Activated CD4-positive, alpha-beta T cell treated with anti-CD3 and anti-CD28 coated beads, Interleukin-2, amount 50 U/mL, for 1 hour (primary cell): ENCODE results near the gene MSX1.

ENCODE experiments used
- DNase-seq: peaks from one replicate; pipeline ENCODE4 v3.0.0-alpha.2; 2020

Gene MSX1

DNA sequence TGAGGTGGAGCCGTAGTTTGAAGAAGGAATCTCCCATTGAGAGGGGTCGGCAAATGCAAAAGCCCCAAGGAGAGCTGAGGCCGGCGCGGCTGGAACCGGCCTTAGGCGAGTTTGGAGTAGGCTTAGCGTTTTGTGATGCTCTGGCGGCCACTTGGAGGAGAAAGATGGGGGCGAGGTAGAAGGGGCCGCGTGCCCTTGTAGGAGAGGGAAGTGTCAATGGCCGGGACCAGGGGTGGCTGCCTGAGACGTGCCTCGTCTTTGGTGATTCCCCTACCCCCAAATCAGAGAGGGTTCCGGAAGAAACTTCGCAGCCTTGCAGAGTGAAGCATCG lies 11.7 kb downstream of the MSX1 start:
- DNase-seq: no peak

DNA sequence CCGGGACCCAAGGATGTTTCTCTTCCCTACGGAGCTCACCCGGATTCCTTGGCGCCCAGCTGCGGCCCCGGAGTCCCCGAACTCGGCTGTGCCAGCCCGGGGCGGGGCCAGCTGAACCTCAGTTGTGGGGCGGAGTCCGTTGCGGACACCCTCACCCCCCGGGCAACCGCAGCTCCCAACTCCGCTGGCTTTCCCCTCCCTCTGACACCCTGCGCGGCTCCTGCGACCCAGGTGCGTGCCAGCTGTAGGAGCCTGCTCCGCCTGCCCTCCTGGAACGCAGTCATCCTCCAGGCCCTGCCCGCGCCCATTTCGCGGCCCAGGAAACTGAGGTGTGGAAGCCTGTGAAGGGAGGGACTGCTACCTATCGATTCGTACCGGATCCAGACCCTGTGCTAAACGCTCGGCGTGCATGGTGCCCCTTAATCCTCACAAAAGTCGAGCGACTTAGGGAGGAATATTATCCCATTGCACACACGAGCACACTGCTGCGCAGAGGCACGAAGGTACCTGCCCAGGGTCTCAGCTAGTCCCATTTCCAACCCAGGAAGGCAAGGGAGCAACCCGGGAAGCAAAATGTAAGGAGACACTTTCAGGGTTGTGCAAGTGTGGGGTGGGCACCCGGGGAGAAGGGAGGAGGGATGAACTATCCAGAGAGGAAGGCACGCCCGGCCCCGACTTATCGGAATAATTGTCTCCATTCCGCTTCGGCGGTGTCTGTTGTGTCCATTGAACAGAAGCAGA lies 12.3 kb downstream of the MSX1 start:
- DNase-seq: no peak

DNA sequence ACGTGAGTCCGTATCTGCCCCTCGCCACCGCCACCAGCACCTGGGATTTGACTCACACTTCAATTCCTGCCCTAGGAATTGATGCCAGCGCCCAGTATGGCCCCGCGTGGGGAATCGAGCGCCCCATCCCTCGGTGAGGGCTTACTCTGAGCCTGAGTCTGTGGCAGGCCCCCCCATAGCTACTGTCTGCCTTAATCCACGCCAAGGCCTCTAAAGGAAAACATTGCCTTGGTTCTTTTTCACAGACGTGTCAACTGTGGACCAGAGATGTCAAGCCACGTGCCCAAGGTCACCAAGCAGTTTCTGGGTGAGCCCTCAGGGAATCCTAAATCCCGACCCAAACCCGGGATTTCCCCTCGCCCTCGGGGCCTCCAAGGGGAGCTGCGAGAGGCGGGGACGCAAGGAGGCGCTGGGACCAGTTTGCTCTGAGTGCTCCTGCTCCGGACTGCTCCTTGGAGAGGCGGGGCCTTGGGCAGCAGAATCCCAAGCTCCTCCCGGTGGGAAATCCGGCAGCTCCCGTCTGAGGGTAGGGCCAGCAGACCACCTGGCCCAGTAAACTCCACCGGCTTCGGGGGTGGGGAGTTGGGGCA lies 12.9 kb downstream of the MSX1 start:
- no peak for DNase-seq

DNA sequence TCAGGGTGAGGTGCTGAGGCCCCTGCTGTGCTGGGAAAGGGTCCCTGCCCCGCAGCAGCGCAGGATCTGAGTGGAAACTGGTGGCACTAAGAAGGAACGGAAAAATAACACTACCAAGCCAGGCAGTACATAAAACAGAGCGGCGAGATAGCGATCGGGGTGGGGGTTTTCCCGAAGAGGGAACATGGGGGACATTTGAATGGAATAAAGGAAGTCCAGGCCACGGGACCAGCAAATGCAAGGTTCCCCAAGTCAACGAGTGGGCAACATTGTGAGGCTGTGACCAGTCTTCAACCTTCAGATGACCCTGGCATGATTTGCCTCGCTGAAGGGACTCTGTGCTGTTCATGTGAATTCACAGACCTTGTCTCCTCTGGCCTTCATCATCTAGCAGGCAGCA lies 13.7 kb downstream of the MSX1 start:
- DNase-seq: no peak

DNA sequence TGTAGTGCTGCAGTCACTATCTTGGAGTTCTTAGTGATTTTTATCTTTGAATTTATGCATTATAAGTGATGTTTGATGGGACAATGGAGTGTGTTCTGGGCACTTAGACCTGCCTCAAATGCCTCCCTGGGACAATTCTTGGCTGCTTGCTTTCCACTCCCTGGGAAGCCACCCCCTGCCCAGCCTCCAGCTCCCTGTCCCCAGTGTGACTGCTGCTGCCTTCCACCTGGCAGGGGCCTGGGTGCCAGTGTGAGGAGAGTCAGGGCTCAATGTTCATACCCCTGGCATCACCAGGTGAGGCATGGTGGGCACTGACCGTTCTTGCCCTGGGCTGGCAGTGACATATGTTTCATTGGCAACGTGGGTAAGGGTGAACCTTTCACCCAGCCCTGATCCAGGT lies 14.8 kb downstream of the MSX1 start:
- no peak for DNase-seq

DNA sequence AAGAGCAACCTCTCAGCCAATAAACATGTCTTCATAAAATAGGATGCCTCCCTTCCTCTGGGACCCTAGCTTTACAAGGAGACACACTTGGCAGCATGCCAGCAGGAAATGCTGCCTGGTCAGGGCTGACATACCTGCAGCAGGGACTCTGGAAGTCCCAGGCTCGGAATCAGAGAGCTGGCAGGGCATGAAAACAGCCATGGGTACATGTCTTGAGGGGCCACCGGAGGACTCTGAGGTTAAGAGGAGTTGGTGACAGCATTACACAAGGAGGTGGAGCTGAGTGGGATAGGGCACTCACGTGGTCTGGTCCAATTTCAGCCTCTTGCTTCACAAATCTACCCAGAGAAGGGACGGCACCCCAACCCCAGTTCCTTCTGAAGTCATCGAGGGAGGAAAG lies 15.7 kb downstream of the MSX1 start:
- DNase-seq: no peak

DNA sequence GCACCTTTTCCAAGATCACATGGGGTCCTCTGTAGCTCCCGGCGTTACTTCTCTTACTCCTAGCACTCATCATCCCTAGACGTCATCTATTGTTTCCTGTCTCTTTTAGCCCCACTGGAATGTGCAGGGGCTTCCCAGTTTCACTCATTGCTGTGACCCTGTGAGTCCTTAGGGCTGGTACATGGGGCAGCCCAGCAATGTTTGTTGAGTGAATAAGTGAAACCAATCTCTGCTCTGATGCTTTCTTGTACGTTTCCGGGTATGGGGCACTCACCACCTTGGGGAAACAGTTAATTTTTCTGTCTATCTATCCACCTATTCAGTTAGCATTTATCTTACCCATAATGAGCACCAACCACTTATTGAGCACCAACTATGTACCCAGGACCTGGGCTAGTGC lies 16.1 kb downstream of the MSX1 start:
- DNase-seq: no peak

DNA sequence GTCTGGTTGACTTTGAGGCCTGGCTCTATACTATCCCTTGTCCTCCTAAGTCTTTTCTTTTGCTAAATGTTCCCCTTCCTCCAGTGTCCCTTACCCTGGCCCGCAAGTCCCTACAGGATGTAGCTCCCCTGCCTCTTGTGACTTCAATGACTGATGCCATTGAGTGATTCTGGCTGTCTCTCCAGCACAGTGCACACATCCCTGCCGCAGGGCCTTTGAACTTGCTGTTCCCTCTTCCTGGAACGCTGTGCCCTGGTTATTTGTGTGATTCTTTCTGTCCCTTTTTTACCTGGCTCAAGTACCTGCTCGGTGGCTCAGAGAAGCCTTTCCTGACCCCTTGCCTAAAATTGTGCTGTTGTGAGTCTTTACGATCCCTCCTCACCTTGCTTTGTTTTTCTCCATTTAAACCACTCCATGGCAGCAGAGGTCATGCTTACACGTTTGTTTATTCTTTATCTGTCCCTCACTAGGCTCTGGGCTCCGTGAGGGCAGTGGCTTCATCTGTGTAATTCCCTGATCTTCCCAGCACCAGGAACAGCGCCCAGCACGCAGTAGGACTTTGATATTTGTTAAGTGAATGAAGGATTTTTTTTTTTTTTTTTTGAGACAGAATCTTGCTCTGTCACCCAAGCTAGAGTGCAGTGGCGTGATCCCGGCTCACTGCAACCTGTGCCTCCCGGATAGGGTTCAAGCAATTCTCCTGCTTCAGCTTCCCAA lies 17.6 kb downstream of the MSX1 start:
- no peak for DNase-seq

DNA sequence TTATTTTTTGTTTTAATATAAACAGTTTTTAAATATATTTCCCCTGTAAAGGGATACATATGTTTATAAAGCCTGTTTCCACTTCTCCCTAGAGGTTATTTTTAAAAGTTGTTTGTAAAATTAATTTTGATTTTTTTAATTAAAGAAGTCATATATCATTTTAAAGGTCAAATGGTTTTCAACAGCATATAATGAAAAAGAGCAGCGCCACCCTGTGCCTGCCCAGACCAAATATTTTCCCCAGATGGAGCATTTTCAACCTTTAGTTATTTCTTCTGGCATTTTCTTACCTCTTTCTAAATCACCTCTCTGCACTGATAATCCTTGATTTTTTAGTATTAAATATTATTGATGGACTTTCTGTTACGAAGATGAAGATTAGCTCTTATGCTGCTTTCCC lies 21.0 kb downstream of the MSX1 start:
- DNase-seq: no peak

DNA sequence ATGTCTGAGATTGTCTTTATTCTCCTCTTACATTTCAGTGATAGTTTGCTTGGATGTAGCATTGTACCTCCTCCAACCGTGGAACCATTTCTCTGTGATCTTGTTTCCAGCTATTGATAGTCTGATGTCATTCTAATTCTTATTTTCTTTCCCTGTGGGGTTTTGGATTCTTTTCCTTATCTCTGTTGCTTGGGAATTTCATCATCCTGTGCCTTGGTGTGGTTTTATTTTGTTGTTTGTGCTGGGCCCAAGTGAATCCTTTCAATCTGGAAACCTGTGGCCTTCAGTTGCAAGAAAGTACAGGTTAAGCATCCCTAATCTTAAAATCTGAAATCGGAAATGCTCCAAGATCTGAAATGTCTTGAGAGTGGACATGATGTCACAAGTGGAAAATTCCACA lies 22.0 kb downstream of the MSX1 start:
- no peak for DNase-seq

DNA sequence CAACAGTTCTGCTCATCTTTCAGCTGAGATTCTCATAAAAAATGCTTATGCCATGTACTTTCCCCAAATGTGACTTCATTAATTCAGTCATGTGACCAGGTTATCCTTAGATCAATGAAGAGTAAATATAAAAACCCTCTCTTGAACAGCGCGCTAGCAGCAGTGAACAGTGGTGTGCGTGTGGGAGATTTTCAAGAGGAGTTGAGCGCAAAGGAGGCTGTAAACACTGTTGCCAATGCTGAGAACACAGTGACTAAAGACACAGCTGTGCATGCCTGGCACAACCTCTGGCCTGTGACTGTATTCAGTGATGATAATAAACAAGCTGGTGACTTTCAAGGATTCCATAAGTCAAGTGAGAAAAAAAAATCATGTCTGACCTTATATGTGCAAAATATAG lies 25.1 kb downstream of the MSX1 start:
- DNase-seq: no peak

DNA sequence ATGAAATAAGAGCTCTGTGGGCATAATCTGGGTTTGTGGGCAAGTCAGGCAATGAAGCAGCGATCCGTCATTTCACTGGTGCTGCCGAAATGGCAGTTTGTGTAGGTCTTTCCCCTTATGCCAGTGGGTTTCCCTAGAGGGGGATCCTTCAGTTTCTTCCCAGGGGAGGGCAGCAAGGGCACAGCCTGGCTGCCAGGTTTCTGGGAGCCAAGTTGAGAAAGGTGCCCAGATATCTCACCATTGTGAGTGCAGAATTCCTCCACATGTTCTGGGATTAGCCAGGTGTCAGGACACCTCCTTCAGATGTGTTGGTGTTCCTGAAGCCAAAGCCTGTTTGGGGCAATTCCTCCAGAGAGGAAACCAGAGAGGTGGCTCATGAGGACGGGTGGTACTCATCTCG lies 28.0 kb downstream of the MSX1 start:
- DNase-seq: no peak

DNA sequence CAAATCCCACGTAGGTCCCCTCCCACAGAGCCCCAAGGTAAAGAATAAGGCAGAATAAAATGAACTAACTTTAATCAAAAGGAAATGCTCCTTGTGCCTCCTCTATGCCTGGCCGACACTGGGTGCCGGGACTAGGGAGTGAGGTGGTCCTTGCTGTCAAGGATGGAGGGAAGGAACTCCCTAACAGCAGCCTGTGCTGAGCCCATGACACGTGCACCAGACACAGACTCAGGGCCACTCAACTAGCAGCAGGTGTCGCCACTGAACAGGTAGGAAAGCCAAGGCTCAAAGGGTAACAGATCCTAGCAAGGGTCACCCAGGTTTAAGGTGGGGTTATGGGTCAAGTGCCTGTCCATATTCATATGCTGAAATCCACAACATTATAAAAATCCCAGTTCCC lies 29.2 kb downstream of the MSX1 start:
- no peak for DNase-seq

DNA sequence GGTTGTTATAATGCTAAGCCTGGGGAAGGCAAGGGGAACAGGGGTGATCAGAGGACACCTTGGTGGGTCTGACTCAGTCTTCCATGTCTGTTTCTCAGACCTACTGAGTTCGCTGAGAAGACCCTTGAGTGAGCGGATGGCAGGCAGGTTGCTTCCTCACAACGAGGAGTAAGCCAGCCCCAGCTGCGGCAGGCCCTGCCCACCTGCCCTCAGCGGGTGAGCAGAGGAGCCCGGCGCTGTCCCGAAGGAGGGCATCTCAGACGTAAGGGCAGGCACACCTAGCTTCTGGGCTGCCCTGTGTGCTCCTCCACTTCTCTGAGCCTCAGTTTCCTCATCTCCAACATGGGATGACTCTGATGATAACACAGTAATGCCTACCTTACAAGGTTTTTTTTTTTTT lies 30.3 kb downstream of the MSX1 start:
- no peak for DNase-seq

DNA sequence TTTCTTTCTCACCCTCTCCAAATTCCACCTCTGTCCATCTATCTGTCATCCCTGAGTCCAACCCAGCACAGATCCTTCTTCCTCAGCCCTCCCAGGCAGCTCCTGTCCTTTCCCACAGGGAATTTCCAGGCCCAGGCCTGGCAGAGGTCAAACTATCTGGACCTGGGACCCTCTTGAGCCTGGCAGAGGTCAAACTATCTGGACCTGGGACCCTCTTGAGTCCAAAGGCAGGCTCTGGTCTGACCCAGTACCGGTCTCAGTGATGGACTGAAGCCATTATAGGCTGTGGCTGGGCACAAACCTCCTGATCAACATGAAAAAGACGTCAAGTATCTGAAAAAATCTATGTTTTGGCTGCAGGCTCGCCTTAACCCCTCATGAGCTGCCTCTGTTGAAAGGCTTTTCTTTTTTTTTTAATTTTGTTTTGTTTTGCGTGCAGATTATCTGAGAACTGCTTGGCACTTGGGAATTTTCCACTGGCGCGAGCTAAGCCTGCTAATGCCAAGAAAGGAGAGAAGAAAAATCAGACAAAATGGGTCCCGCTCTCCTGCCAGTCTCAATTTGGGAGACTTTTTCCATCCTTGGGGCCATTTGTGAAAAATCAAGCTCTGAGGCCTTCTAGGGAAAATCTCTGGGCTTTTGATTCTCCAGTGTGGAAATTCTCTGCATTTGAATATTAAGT lies 31.2 kb downstream of the MSX1 start:
- no peak for DNase-seq

DNA sequence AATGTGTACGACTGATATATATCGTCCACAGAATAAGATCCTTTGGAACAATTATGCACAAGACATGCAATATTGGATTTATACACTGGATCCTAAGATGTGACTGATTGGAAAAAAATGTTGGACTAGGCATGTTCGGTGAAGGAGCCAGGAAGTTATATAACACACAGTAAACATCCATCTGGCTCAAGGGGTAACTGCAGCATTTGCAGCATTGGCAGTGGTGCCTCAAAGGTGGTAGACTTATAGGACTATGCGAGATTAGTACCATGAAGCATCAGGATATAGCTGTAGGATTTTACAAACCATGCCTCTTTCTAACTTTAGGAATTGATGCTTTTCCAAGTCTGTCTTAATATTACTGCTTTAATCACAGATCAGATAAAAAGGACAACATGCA lies 34.3 kb downstream of the MSX1 start:
- DNase-seq: no peak

DNA sequence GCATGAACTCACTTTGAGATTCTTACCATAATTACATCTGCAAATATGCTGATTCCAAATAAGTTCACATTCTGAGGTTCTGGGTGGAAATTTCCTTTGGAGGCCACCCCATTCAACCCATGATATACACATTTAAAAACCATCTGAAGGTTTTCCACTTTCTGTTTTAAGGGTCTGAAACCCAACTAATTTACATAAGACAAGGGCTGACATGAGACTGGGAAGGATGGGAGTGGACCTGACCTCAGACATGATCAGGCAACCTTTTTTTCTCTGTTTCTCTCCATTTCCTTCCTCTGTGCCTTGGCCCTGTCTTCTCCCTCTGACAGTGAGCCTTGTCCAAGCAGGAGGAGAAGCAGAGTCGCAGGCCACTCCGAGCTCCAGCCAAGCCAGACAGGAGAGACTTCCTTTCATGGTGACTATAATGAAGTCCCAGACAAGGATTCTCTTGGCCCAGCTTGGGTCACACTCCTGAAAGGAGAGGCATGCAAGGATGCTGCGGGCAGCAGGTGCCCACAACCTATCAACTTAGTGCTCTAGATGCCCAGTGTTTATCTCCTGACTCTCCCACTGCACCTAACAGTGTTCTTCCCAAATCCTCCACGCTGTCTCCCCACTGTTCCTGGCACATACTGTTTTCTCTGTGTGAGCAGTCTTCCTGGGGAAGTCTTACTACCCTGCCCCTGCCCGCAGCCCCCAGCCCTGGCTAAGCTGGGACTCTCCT lies 39.9 kb downstream of the MSX1 start:
- DNase-seq: no peak

DNA sequence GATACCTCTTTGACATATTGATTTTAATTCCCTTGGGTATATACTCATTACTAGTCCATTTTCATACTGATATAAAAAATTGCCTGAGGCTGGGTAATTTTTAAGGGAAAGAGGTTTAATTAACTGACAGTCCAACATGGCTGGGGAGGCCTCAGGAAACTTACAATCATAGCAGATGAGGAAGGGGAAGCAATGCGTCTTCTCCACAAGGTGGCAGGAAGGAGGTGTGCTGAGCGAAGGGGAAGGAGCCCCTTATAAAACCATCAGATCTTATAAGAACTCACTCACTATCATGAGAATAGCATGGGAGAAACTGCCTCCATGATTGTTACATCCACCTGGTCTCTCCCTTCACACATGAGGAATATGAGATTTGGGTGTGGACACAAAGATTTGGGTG lies 42.4 kb downstream of the MSX1 start:
- DNase-seq: no peak

DNA sequence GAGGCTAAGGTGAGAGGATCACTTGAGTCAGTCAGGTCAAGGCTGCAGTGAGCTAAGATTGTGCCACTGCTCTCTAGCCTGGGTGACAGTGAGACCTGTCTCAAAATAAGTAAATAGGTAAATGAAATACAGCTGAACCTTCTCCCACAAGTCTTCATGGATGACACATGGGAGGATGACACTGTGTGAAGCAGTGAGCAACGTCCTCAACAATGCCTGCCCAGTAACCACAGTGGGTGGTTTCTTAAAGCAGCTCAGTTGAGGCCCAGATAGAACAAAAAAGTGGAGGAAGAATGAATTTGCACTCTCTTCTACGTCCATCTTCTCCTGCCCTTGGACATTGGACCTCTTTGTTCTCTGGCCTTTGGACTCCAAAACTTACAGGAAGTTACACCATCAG lies 52.7 kb downstream of the MSX1 start:
- no peak for DNase-seq

DNA sequence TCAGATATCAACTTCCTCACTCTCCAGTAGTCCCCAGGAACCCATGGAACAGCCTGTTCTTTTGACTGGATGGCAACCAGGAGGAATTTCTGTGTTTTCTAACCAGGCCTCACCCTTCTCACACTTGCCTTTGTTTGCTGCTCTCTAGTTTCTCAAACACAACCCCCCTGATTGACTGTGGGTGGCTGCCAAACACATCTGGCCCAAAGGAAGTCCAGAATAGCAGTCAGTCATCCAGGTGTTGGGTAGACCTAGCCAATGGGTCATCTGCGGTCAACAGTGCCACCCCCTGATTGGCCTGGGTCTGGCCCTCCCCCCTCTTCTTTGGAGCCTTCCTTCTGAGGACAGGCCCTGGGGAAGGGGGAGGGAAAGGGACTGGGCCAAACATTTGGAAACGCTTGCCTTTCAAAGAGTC lies 53.7 kb downstream of the MSX1 start:
- no peak for DNase-seq
